ENCODE results near the gene LCN10. TPM values are rescaled to one million over a fixed set of nuclear protein-coding genes. Genes with fewer than 3 reads are reported as not detected.

Gene LCN10
- total and polyA plus RNA-seq, 9 of the 15 experiments (the other 6 are each of a cell fraction or from before 2014, with no cell fraction given), result 0.10 to 0.21 (median 0.14) TPM; not detected in 6

GRCh38 chr9:136728548-136729123 is 14.1 kb downstream of the LCN10 start (continued):
- TF ChIP-seq CTCF (IDR thresholded peaks at IDR 0.05 in 2 of 3, conservative IDR thresholded peaks at IDR 0.05 in 1 of 3; ENCODE audit: insufficient read depth in 2 of 3, low read depth in 1 of 3, low read length in 3 of 3) (no peak), MYBL2 (IDR thresholded peaks at IDR 0.05; ENCODE audit: low read depth) (no peak), MYBL2 (CRISPR knock-in tag; IDR thresholded peaks at IDR 0.05; ENCODE audit: borderline replicate concordance) (no peak), MAZ (CRISPR knock-in tag; conservative IDR thresholded peaks at IDR 0.05 in 1 of 2, IDR thresholded peaks at IDR 0.05 in 1 of 2) (no peak; a peak in 1 of 4 replicates), CHD4 (IDR thresholded peaks at IDR 0.05; ENCODE audit: insufficient read depth, insufficient replicate concordance, low read depth, low read length, poor library complexity, severe bottlenecking) (no peak), ZBTB40 (IDR thresholded peaks at IDR 0.05) (peak; percentile 51; the same call in 1 of the 2 replicates), ZBTB40 (CRISPR knock-in tag; IDR thresholded peaks at IDR 0.05) (no peak), BHLHE40 (IDR thresholded peaks at IDR 0.05; ENCODE audit: low read length) (no peak), IRF1 (CRISPR knock-in tag; IDR thresholded peaks at IDR 0.05; ENCODE audit: borderline replicate concordance) (no peak), BDP1 (IDR thresholded peaks at IDR 0.05; ENCODE audit: insufficient read depth, insufficient read length) (no peak), NR2F6 (CRISPR knock-in tag; IDR thresholded peaks at IDR 0.05) (no peak), DEAF1 (CRISPR knock-in tag; IDR thresholded peaks at IDR 0.05) (no peak)
